HTR-8/SVneo (cell line): ENCODE data around the gene STK11IP.

Source experiments
- DNase-seq: peaks from one replicate; pipeline ENCODE4 v3.0.0; 2011; ENCODE audit warnings: low spot score, mixed read lengths; ENCODE audit not compliant: insufficient read length
- FAIRE-seq: peaks from 2 replicates; lab custom pipeline; 2011; peaks lifted over from hg19 to GRCh38; lab: Jason Lieb, UNC

The STK11IP gene

GRCh38 chr2:219612577-219613286 lies 15.1 kb downstream of the STK11IP start:
- FAIRE-seq (no peak), DNase-seq (no peak)

- no peak for DNase-seq
- no peak for FAIRE-seq
Measured at GRCh38 chr2:219613461-219614070, 15.9 kb downstream of the STK11IP start.

DNA sequence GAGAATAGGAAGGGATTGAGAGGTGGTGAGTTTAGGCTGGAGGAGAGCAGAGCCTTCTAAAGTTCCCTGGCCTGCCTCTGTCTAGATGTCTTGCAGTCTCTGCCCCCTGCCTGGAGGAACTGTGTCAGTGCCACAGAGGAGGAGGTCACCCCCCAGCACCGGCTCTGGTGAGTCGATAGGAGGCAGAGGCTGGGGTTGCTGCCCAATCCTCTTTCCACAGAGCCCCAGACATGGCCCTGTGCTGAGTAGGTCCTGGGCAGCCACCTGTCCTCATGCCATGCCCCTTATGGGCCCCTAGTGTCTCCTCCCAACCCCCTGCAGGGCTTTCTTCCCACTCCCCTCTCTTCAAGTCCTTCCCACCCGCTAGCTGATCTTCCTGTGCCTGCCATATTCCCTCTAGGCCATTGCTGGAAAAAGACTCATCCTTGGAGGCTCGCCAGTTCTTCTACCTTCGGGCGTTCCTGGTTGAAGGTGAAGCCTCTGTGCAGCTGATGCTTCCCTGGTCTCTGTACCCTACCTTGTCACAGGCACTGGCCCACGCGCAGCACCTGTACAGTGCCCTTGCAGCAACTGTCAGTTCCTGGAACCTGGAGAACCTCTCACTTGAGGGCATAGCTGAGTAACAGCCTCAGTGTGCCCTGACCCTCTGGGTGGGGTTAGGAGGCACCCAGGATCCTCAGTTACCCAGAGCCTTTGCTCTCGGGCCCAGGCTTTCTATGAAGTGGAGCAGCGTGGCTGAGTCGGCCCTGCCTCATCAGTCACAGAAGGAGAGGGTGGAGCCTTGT lies 16.6 kb downstream of the STK11IP start:
- DNase-seq (no peak), FAIRE-seq (no peak)

- DNase-seq = no peak
- FAIRE-seq = no peak
Measured at GRCh38 chr2:219615036-219615435, 17.4 kb downstream of the STK11IP start.

GRCh38 chr2:219615894-219616293 lies 18.2 kb downstream of the STK11IP start:
- no peak for DNase-seq
- FAIRE-seq = no peak

GRCh38 chr2:219616550-219616949 lies 18.9 kb downstream of the STK11IP start:
- FAIRE-seq (no peak), DNase-seq (no peak)

- no peak for FAIRE-seq
- no peak for DNase-seq
Measured at GRCh38 chr2:219618733-219619122, 21.1 kb downstream of the STK11IP start.

DNA sequence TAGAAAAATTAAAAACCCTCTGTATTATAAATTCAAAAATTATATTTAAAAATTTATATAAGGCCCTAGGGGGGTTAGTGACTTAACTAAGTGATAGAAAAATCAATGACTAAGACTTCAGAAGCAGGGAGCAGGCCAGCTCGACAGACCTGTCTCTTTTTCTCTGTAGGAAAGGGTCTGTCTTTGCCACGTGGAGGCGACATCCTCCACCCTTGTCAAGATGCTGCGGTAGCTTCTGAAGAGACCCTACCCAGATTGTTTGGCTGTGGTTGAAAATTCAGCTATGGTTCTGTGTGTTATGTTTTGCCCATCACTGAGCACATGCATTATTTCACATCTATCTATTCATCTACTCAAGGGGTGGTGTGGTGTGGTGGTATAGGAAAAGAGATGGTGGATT lies 21.6 kb downstream of the STK11IP start:
- FAIRE-seq = no peak
- DNase-seq = no peak

DNA sequence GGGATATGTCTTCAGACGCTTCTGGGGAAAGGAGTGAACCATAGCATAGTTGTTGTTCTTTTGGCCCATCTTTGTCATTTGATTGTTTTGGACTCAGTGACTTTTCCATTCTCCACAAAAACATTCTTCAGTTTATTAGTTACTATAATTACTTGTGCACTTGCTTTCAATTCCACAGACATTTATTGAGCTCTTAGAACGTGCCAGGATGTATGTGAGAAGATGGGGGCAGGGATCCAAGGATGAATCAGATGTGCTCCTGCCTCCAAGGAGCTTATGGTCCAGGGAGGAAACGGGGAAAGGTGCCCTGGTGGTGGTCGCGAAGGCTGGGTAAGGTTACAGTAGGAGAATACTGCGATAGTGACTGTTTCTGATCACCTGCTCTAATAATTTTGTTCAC lies 22.9 kb downstream of the STK11IP start:
- FAIRE-seq (no peak), DNase-seq (no peak)

GRCh38 chr2:219621935-219622334 lies 24.3 kb downstream of the STK11IP start:
- FAIRE-seq = no peak
- DNase-seq = no peak

GRCh38 chr2:219622472-219622871 lies 24.8 kb downstream of the STK11IP start:
- FAIRE-seq (no peak), DNase-seq (no peak)

GRCh38 chr2:219624565-219624964 lies 26.9 kb downstream of the STK11IP start:
- FAIRE-seq (no peak), DNase-seq (no peak)

- DNase-seq (no peak), FAIRE-seq (no peak)
Measured at GRCh38 chr2:219625179-219625578, 27.5 kb downstream of the STK11IP start.

DNA sequence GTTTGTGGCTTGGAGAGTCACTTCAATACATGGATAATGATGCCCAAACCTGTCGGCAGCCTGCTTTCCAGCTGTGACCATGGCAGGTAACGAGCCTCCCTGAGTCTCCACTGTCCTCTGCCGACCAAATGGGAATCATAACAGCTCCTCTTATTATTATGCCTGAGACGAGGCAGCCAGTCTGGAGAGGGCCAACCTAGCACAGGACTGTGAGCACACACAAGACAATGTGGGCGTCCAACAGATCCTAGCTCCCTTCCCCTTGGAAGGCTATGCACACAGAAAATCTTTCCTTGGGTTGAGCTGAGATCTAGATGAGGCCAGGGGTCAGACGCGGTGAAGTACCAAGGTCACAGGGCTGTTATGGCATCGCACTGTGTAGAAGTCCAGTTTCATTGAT lies 28.9 kb downstream of the STK11IP start:
- DNase-seq (no peak), FAIRE-seq (no peak)

- FAIRE-seq = peak; percentile 28
- DNase-seq = peak; percentile 55
Measured at GRCh38 chr2:219627103-219628100, 29.7 kb downstream of the STK11IP start, which contains the start of gene SLC4A3. Gene SLC4A3 (plus strand): TSS chr2:219627630. CDS start chr2:219627993, 363 bp downstream.

GRCh38 chr2:219628235-219628985 lies 30.8 kb downstream of the STK11IP start:
- DNase-seq = no peak
- no peak for FAIRE-seq

DNA sequence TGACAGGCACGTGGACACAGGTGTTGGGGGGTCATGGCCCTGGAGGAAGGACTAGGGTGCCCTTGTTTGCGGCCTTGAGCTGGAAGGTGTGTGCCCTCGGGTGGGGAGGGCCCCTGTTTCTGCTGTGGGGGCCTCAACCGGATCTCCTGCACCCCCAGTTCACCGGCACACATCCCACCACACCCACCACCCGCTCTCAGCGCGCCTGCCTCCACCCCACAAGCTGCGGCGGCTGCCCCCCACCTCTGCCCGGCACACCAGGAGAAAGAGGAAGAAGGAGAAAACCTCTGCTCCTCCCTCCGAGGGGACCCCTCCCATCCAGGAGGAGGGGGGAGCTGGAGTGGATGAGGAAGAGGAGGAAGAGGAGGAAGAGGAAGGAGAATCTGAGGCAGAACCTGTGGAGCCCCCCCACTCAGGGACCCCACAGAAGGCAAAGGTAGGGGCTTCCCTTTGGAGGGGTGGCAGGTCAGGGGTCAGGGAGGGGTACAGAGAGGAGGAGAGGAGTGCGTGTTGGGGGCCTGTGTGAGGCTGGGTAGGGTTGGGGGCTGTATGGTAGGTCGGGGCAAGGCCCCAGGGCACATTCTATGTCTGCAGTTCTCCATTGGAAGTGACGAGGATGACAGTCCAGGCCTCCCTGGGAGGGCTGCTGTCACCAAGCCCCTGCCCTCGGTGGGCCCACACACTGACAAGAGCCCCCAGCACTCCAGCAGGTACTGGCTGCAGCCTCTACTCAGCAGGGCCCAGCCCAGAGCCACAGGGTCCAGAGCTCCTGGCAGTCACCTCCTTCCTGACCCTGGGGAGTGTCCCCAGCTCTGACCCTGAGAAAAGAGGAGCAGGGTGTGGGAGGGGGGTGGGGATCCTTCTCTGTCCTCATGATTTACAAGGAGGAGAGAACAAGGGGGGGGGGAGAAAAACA lies 31.6 kb downstream of the STK11IP start:
- no peak for DNase-seq
- FAIRE-seq = no peak

- FAIRE-seq (no peak), DNase-seq (no peak)
Measured at GRCh38 chr2:219629976-219630695, 32.5 kb downstream of the STK11IP start.
